Measurements from ENCODE around the gene APOC1.
"Not testable (repeated sequence)": the region's sequence is repeated elsewhere in the genome, so short reads cannot be mapped to it uniquely, and the experiment has no call there.

DNA sequence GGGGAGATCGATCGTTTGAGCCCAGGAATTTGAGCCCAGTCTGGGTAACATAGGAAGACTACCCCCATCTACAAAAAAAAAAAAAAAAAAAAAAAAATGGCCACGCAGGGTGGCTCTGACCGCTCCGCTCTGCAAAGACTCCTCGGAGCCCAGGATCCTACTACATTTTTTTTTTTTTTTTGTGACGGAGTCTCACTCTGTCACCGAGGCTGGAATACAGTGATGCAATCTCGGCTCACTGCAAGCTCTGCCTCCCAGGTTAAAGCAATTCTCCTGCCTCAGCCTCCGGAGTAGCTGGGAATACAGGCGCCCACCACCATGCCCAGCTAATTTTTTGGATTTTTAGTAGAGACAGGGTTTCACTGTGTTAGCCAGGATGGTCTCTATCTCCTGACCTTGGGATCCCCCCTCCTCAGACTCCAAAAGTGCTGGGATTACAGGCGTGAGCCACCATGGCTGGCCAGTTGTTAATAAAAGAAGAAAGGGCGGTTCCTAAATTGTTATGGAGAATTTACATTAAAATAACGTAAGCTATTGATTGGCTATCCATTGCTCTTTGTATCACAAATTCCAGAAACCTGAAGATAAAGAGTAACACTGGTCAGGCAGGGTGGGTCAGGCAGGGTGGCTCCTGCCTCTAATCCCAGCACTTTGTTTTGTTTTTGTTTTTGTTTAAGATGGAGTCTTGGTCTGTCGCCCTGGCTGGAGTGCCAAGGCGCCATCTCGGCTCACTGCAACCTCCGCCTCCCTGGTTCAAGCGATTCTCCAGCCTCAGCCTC lies 31.6 kb upstream of the APOC1 start:
- TF ChIP-seq OSR1 (CRISPR knock-in tag; IDR thresholded peaks at IDR 0.05); PPARA (CRISPR knock-in tag; IDR thresholded peaks at IDR 0.05; ENCODE audit: borderline replicate concordance); RARB (CRISPR knock-in tag; IDR thresholded peaks at IDR 0.05); ZFP3 (CRISPR knock-in tag; IDR thresholded peaks at IDR 0.05); SNAI2 (CRISPR knock-in tag; IDR thresholded peaks at IDR 0.05); GLIS3 (CRISPR knock-in tag; IDR thresholded peaks at IDR 0.05); ZFP30 (CRISPR knock-in tag; IDR thresholded peaks at IDR 0.05); ZNF8 (CRISPR knock-in tag; IDR thresholded peaks at IDR 0.05); ESRRG (CRISPR knock-in tag; IDR thresholded peaks at IDR 0.05): not testable (repeated sequence)
- TF ChIP-seq, protein P1, sequence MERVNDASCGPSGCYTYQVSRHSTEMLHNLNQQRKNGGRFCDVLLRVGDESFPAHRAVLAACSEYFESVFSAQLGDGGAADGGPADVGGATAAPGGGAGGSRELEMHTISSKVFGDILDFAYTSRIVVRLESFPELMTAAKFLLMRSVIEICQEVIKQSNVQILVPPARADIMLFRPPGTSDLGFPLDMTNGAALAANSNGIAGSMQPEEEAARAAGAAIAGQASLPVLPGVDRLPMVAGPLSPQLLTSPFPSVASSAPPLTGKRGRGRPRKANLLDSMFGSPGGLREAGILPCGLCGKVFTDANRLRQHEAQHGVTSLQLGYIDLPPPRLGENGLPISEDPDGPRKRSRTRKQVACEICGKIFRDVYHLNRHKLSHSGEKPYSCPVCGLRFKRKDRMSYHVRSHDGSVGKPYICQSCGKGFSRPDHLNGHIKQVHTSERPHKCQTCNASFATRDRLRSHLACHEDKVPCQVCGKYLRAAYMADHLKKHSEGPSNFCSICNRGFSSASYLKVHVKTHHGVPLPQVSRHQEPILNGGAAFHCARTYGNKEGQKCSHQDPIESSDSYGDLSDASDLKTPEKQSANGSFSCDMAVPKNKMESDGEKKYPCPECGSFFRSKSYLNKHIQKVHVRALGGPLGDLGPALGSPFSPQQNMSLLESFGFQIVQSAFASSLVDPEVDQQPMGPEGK (CRISPR knock-in tag; IDR thresholded peaks at IDR 0.05; ENCODE audit: borderline replicate concordance) = not testable (repeated sequence)
- TF ChIP-seq, protein P2, sequence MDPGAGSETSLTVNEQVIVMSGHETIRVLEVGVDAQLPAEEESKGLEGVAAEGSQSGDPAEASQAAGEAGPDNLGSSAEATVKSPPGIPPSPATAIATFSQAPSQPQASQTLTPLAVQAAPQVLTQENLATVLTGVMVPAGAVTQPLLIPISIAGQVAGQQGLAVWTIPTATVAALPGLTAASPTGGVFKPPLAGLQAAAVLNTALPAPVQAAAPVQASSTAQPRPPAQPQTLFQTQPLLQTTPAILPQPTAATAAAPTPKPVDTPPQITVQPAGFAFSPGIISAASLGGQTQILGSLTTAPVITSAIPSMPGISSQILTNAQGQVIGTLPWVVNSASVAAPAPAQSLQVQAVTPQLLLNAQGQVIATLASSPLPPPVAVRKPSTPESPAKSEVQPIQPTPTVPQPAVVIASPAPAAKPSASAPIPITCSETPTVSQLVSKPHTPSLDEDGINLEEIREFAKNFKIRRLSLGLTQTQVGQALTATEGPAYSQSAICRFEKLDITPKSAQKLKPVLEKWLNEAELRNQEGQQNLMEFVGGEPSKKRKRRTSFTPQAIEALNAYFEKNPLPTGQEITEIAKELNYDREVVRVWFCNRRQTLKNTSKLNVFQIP (CRISPR knock-in tag; IDR thresholded peaks at IDR 0.05; ENCODE audit: borderline replicate concordance, low read depth) = not testable (repeated sequence)
- TF ChIP-seq, protein P3, sequence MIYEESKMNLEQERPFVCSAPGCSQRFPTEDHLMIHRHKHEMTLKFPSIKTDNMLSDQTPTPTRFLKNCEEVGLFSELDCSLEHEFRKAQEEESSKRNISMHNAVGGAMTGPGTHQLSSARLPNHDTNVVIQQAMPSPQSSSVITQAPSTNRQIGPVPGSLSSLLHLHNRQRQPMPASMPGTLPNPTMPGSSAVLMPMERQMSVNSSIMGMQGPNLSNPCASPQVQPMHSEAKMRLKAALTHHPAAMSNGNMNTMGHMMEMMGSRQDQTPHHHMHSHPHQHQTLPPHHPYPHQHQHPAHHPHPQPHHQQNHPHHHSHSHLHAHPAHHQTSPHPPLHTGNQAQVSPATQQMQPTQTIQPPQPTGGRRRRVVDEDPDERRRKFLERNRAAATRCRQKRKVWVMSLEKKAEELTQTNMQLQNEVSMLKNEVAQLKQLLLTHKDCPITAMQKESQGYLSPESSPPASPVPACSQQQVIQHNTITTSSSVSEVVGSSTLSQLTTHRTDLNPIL (CRISPR knock-in tag; IDR thresholded peaks at IDR 0.05; ENCODE audit: low read depth) = not testable (repeated sequence)
